Thyroid gland (tissue), 4 donors: Measurements from ENCODE around the gene CAPZB. TPM values are rescaled to one million over a fixed set of nuclear protein-coding genes. Genes with fewer than 3 reads are reported as not detected.

Experiments
- DNase-seq, 2 donors: peaks; one replicate each; pipeline ENCODE4 v3.0.0-alpha.2; 2019
- H3K27ac ChIP-seq, 3 donors: fragments of 200-600 bp; sonication (generic); 1 replicate in 2 of 3; 2 replicates in 1 of 3; pipeline ENCODE4 v1.5.1; 2016 to 2019; ENCODE audit warnings: mild to moderate bottlenecking in 1 of 3, moderate library complexity in 1 of 3
- H3K27me3 ChIP-seq: fragments of 200-600 bp; sonication (generic); one replicate; pipeline ENCODE4 v1.5.1; 2019
- H3K36me3 ChIP-seq, 2 donors: fragments of 200-600 bp; sonication (generic); one replicate each; pipeline ENCODE4 v1.5.1; 2016 to 2019
- H3K4me1 ChIP-seq, 2 donors: fragments of 200-600 bp; sonication (generic); one replicate each; pipeline ENCODE4 v1.5.1; 2017 to 2019
- H3K4me3 ChIP-seq, 3 donors: fragments of 200-600 bp; sonication (generic); replicated peaks in 1 of 3; 1 replicate in 2 of 3; 2 replicates in 1 of 3; pipeline ENCODE4 v1.5.1; 2016; ENCODE audit warnings: mild to moderate bottlenecking in 1 of 3
- H3K9me3 ChIP-seq: fragments of 200-600 bp; sonication (generic); one replicate; pipeline ENCODE4 v1.5.1; 2017
- POLR2A ChIP-seq, 2 donors: fragments of 450-650 bp; IDR thresholded peaks; one replicate each; pipeline ENCODE4 v1.6.1; 2017; ENCODE audit warnings: antibody characterized with exemption in 2 of 2, mild to moderate bottlenecking in 2 of 2, moderate library complexity in 1 of 2
- WGBS, 2 donors: methylation state at CpG; one replicate each; pipeline ENCODE4 v1.1.5; 2017; 5-methylcytosine and 5-hydroxymethylcytosine counted together
- intact Hi-C: fragments of 100-400 bp; cut with DNase I; formaldehyde crosslinking; loops from one replicate; pipeline ENCODE4 v1.15.1; 2023
- total RNA-seq, 4 donors: library from RNA; depleted of rRNA; stranded (reverse); fragments of >200 nt; gene quantifications; one replicate each; pipeline ENCODE4 v1.2.3, GENCODE V29; 2016
- TF ChIP-seq, protein P1 (sequence below), 6 experiments: fragments of 200-600 bp in 3 of 6; fragments of 450-650 bp in 3 of 6; sonication (generic) in 3 of 6; IDR thresholded peaks; one replicate each; pipeline ENCODE4 v1.5.1; 2016 to 2019; ENCODE audit warnings: antibody characterized with exemption in 6 of 6, mild to moderate bottlenecking in 2 of 6, inconsistent platforms in 1 of 6, moderate library complexity in 1 of 6

CAPZB gene
- 100 to 1,000 TPM in 2 of 4 donors, 10 to 100 TPM in 2; 75.4 to 116 (median 93.1) TPM for total RNA-seq

DNA sequence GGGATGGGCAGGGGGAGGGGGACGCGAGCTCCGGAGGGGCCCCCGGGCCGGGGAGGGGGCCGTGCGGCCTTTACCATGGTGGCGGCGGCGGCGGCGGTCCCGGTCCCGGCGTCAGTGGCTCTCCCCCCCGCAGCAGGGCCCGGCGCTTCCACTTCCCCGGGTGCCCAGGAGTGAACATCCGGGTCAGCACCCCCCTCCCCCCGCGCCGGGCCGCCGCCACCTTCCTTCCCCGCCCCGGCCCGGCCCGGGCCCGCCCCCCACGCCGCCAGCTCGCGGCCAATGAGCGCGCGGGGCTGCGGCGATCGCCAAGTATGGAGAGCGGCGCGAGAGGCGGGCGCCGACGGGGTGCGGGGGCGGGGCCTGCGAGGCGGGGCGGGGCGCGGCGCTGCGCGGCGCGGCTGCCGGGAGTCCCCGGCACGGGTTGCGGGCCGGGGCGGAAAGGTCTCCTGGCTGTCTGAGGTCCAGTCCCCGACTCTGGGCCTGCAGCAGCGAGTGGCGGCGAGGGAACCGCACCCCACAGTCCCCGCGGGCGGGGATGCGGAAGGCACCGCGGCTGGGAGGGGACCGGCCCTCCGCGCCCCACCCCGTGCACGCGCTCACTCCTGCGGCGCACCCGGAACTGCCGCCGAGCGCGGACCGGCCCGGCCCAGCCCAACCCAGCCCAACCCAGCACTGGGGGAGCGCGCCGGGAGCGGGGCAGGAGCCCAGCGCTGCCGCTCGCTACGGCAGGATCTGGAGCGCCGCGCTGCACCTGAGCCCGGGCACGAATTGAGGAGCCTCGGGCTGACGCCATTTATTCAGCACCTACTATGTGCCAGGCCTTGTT is at the start of gene CAPZB:
Gene CAPZB, minus strand, starts transcription at position 178 of the 826 bp plus-strand sequence. Its CDS starts 101 bp downstream, at position 77.
- Histone ChIP-seq H3K4me3 (peak within 1 kb of the TSS; percentile 77 to 100 (median 98)), H3K9me3 (no peaks in the 10 kb centered on the region), H3K36me3 (no peaks in the 10 kb centered on the region), H3K4me1 (peaks cover 48 to 57% of the 10 kb centered on the region in 2 donors), H3K27ac (peak within 1 kb of the TSS; percentile 98 to 99 (median 98)), H3K27me3 (no peaks in the 10 kb centered on the region)
- WGBS, 2 donors: 0 to 1% methylated on average over 12 to 24 of the region's 106 CpGs
- DNase-seq: peak; percentile 95
- intact Hi-C loops: loop anchor here (10.0 kb wide), 3 partner anchors 91 to 159 kb away; partner anchors contain the start of gene NBL1
- TF ChIP-seq POLR2A (IDR thresholded peaks at IDR 0.05): peak; percentile 71 to 91
- TF ChIP-seq, protein P1, sequence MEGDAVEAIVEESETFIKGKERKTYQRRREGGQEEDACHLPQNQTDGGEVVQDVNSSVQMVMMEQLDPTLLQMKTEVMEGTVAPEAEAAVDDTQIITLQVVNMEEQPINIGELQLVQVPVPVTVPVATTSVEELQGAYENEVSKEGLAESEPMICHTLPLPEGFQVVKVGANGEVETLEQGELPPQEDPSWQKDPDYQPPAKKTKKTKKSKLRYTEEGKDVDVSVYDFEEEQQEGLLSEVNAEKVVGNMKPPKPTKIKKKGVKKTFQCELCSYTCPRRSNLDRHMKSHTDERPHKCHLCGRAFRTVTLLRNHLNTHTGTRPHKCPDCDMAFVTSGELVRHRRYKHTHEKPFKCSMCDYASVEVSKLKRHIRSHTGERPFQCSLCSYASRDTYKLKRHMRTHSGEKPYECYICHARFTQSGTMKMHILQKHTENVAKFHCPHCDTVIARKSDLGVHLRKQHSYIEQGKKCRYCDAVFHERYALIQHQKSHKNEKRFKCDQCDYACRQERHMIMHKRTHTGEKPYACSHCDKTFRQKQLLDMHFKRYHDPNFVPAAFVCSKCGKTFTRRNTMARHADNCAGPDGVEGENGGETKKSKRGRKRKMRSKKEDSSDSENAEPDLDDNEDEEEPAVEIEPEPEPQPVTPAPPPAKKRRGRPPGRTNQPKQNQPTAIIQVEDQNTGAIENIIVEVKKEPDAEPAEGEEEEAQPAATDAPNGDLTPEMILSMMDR (IDR thresholded peaks at IDR 0.05): no peak

- Histone ChIP-seq H3K9me3 (no peaks in the 10 kb centered on the region), H3K36me3 (no peaks in the 10 kb centered on the region), H3K27ac (no peak overlapping the region), H3K27me3 (no peaks in the 10 kb centered on the region), H3K4me3 (no peak overlapping the region), H3K4me1 (peaks cover 0 to 4% of the 10 kb centered on the region in 2 donors)
- intact Hi-C loops: no loop called here
- DNase-seq: no peak
- 83 to 87% methylated on average over 5 of the region's 5 CpGs for WGBS, 2 donors
- TF ChIP-seq, protein P1 (IDR thresholded peaks at IDR 0.05): no peak
- no peak for TF ChIP-seq POLR2A (IDR thresholded peaks at IDR 0.05)
Observed at GRCh38 chr1:19534281-19534680, 48.9 kb upstream of the CAPZB start.

- 66 to 69% methylated on average over 7 of the region's 7 CpGs for WGBS, 2 donors
- Histone ChIP-seq H3K36me3 (no peaks in the 10 kb centered on the region), H3K27me3 (no peaks in the 10 kb centered on the region), H3K4me3 (no peak overlapping the region), H3K27ac (no peak overlapping the region), H3K4me1 (peaks cover 0 to 4% of the 10 kb centered on the region in 2 donors), H3K9me3 (no peaks in the 10 kb centered on the region)
- intact Hi-C loops: no loop called here
- no peak for DNase-seq
- no peak for TF ChIP-seq POLR2A (IDR thresholded peaks at IDR 0.05)
- TF ChIP-seq, protein P1 (IDR thresholded peaks at IDR 0.05): no peak
Observed at GRCh38 chr1:19533626-19534025, 48.3 kb upstream of the CAPZB start.

GRCh38 chr1:19532519-19532918 is 47.2 kb upstream of the CAPZB start:
- 98% methylated on average over 4 of the region's 4 CpGs for WGBS, 2 donors
- Histone ChIP-seq H3K36me3 (no peaks in the 10 kb centered on the region), H3K27me3 (no peaks in the 10 kb centered on the region), H3K9me3 (no peaks in the 10 kb centered on the region), H3K4me3 (no peak overlapping the region), H3K27ac (no peak overlapping the region), H3K4me1 (peaks cover 0 to 4% of the 10 kb centered on the region in 2 donors)
- intact Hi-C loops: no loop called here
- TF ChIP-seq, protein P1 (IDR thresholded peaks at IDR 0.05): no peak
- no peak for TF ChIP-seq POLR2A (IDR thresholded peaks at IDR 0.05)
- DNase-seq: no peak

DNA sequence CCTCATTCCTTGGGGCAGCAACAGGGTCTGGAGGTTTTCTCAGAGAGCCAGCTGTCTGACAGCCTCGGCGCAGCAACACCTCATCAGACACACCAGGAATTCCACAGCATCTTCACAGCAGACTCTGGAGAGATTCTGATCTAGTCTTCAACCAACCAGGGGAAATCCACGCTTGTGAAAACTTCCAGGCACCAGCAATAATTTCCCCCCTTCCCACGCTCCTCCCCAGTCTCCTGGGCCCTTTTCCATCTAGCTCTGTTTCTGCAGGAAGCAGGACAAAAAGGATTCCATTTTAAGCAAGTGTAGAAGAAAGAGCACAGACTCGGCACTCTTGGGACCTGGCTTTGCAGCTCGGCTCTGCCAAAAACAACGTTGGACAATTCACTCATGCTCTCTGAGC is 44.3 kb upstream of the CAPZB start:
- TF ChIP-seq POLR2A (IDR thresholded peaks at IDR 0.05): no peak
- TF ChIP-seq, protein P1 (IDR thresholded peaks at IDR 0.05): no peak
- H3K27ac ChIP-seq: no peak overlapping the region
- H3K4me1 ChIP-seq: peaks cover 0 to 4% of the 10 kb centered on the region in 2 donors
- 64 to 74% methylated on average over 7 of the region's 7 CpGs for WGBS, 2 donors
- H3K27me3 ChIP-seq: no peaks in the 10 kb centered on the region
- intact Hi-C loops: no loop called here
- H3K36me3 ChIP-seq: no peaks in the 10 kb centered on the region
- H3K9me3 ChIP-seq: no peaks in the 10 kb centered on the region
- DNase-seq: no peak
- H3K4me3 ChIP-seq: no peak overlapping the region
